GM23338 (cell line): ENCODE results near the gene MFAP5.

Experiments used
- EZH2phosphoT487 ChIP-seq: fragments of 200-600 bp; sonication (generic); IDR thresholded peaks from one replicate; pipeline ENCODE4 v1.8.1; 2018; ENCODE audit warnings: antibody characterized with exemption; ENCODE audit not compliant: unreplicated experiment
- STAT1 ChIP-seq: IDR thresholded peaks from one replicate; pipeline ENCODE4 v1.6.1; 2016; ENCODE audit warnings: antibody characterized with exemption; ENCODE audit not compliant: unreplicated experiment
- TF ChIP-seq, protein P1 (sequence below), 2 experiments: fragments of 200-600 bp in 1 of 2; sonication (generic) in 1 of 2; conservative IDR thresholded peaks; 2 replicates each; pipeline versions ENCODE4 v1.5.1 to v1.6.1; 2016 to 2017; ENCODE audit warnings: antibody characterized with exemption in 2 of 2, low read depth in 2 of 2, mild to moderate bottlenecking in 2 of 2, moderate library complexity in 1 of 2
- TF ChIP-seq, protein P2 (sequence below): IDR thresholded peaks from 2 replicates; pipeline ENCODE4 v1.6.1; 2016; ENCODE audit warnings: antibody characterized with exemption

DNA sequence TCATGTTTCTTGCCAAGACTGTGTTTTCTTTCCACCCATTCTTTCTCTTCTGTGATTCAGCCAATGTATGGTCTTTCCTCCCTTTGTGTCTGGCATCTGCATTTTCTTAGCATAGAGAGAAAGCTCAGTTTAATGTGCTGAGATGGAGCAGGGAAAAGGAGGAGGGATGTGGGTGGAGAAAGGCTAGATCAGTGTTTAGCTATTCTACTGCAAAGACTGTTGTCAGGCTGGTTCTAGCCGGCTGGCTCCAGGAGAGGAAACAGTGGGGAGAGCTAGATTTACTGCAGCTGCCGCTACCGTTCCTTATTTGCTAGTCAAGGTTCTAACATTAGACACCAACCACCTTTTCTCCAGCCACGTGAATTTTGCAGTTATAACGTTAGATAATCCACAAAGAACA lies 29.9 kb upstream of the MFAP5 start:
- TF ChIP-seq EZH2phosphoT487 (no peak), STAT1 (no peak)
- TF ChIP-seq, protein P1, sequence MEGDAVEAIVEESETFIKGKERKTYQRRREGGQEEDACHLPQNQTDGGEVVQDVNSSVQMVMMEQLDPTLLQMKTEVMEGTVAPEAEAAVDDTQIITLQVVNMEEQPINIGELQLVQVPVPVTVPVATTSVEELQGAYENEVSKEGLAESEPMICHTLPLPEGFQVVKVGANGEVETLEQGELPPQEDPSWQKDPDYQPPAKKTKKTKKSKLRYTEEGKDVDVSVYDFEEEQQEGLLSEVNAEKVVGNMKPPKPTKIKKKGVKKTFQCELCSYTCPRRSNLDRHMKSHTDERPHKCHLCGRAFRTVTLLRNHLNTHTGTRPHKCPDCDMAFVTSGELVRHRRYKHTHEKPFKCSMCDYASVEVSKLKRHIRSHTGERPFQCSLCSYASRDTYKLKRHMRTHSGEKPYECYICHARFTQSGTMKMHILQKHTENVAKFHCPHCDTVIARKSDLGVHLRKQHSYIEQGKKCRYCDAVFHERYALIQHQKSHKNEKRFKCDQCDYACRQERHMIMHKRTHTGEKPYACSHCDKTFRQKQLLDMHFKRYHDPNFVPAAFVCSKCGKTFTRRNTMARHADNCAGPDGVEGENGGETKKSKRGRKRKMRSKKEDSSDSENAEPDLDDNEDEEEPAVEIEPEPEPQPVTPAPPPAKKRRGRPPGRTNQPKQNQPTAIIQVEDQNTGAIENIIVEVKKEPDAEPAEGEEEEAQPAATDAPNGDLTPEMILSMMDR (conservative IDR thresholded peaks at IDR 0.05; ENCODE audit: low read depth in 2 of 2): no peak
- TF ChIP-seq, protein P2, sequence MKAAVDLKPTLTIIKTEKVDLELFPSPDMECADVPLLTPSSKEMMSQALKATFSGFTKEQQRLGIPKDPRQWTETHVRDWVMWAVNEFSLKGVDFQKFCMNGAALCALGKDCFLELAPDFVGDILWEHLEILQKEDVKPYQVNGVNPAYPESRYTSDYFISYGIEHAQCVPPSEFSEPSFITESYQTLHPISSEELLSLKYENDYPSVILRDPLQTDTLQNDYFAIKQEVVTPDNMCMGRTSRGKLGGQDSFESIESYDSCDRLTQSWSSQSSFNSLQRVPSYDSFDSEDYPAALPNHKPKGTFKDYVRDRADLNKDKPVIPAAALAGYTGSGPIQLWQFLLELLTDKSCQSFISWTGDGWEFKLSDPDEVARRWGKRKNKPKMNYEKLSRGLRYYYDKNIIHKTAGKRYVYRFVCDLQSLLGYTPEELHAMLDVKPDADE: no peak
